RWPE2 (cell line): Measurements from ENCODE around the gene PLPP3.

Source experiments
- ATAC-seq: fragments of 200-7000 bp; cut with Tn5 transposase; 3 replicates; pipeline ENCODE4 v1.9.1; 2021; ENCODE audit warnings: low read depth
- DNase-seq: peaks from one replicate; pipeline ENCODE4 v3.0.0-alpha.2; 2020; ENCODE audit warnings: low spot score
- H3K27ac ChIP-seq: fragments of 450-650 bp; 2 replicates; pipeline ENCODE4 v1.5.1; 2017; ENCODE audit warnings: mild to moderate bottlenecking; ENCODE audit not compliant: poor library complexity, severe bottlenecking
- H3K27me3 ChIP-seq: fragments of 250-450 bp; sonication (Bioruptor Pico); 2 replicates; pipeline ENCODE4 v1.5.1; 2021; ENCODE audit warnings: mild to moderate bottlenecking, moderate library complexity; ENCODE audit not compliant: insufficient read depth, poor library complexity, severe bottlenecking
- H3K36me3 ChIP-seq: fragments of 250-450 bp; sonication (Bioruptor Pico); 2 replicates; pipeline ENCODE4 v1.5.1; 2020; ENCODE audit warnings: low read depth, mild to moderate bottlenecking, moderate library complexity
- H3K4me1 ChIP-seq: fragments of 250-450 bp; sonication (Bioruptor Pico); 2 replicates; pipeline ENCODE4 v1.5.1; 2021; ENCODE audit warnings: mild to moderate bottlenecking, moderate library complexity; ENCODE audit not compliant: insufficient read depth, poor library complexity, severe bottlenecking
- H3K4me3 ChIP-seq: fragments of 250-450 bp; sonication (Bioruptor Pico); 2 replicates; pipeline ENCODE4 v1.5.1; 2021; ENCODE audit warnings: mild to moderate bottlenecking, moderate library complexity; ENCODE audit not compliant: severe bottlenecking
- H3K9me3 ChIP-seq: fragments of 250-450 bp; sonication (Bioruptor Pico); 2 replicates; pipeline ENCODE4 v1.5.1; 2021; ENCODE audit warnings: mild to moderate bottlenecking, moderate library complexity; ENCODE audit not compliant: severe bottlenecking
- TF ChIP-seq, protein P1 (sequence below): fragments of 450-650 bp; IDR thresholded peaks from one replicate; pipeline ENCODE4 v1.5.1; 2017; ENCODE audit warnings: mild to moderate bottlenecking, moderate library complexity; ENCODE audit not compliant: poor library complexity, severe bottlenecking

The PLPP3 gene

DNA sequence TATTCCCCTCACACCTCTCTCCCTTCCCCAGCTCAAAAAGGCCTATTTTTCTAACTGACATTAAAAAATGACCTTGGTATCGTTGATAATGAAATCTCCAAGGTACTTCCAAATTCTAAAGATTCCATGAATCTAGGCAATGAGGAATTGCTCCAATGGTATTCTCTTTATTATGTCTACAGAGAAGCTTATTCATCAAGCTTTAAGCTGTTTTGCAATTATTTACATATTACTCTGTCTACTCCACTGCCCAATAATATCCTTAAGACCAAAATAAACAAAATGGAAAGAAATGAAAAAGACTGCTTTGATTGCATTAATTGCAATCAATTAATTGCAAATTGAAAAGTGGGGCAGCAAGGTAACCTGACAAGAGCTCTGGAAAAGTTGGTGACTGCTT is 7.9 kb downstream of the PLPP3 start:
- H3K9me3 ChIP-seq, result no peaks in the 10 kb centered on the region
- TF ChIP-seq, protein P1, sequence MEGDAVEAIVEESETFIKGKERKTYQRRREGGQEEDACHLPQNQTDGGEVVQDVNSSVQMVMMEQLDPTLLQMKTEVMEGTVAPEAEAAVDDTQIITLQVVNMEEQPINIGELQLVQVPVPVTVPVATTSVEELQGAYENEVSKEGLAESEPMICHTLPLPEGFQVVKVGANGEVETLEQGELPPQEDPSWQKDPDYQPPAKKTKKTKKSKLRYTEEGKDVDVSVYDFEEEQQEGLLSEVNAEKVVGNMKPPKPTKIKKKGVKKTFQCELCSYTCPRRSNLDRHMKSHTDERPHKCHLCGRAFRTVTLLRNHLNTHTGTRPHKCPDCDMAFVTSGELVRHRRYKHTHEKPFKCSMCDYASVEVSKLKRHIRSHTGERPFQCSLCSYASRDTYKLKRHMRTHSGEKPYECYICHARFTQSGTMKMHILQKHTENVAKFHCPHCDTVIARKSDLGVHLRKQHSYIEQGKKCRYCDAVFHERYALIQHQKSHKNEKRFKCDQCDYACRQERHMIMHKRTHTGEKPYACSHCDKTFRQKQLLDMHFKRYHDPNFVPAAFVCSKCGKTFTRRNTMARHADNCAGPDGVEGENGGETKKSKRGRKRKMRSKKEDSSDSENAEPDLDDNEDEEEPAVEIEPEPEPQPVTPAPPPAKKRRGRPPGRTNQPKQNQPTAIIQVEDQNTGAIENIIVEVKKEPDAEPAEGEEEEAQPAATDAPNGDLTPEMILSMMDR, result no peak
- H3K27me3 ChIP-seq, result no peaks in the 10 kb centered on the region
- DNase-seq, result no peak
- no peak overlapping the region for H3K4me3 ChIP-seq
- H3K4me1 ChIP-seq, result peaks cover 9% of the 10 kb centered on the region
- no peaks in the 10 kb centered on the region for H3K36me3 ChIP-seq
- no peak for ATAC-seq
- no peak overlapping the region for H3K27ac ChIP-seq

DNA sequence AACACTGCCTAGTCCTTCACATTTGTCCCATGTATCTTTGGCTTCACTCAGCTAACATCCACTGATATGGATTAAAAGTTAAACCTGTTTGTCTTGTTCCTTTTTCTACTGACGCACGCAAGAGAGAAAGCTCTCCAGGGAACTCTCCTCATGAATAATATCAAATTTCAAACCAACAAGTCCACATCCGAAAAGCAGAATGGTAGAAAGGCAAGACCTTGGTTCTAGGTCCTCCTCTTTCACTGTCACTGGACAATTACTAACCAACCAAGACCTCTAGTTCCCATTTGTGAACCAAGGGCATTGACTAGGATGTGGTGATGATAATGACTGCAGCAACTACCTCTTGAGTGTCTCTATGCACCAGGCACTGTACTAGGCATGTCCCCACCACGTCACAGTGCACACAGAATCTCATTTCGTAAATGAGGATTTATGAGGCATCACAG is 8.4 kb downstream of the PLPP3 start:
- Histone ChIP-seq H3K4me1 (peaks cover 9% of the 10 kb centered on the region), H3K36me3 (no peaks in the 10 kb centered on the region), H3K27ac (no peak overlapping the region), H3K4me3 (no peak overlapping the region), H3K27me3 (no peaks in the 10 kb centered on the region), H3K9me3 (no peaks in the 10 kb centered on the region)
- DNase-seq (no peak), ATAC-seq (no peak)
- TF ChIP-seq, protein P1, result no peak

DNA sequence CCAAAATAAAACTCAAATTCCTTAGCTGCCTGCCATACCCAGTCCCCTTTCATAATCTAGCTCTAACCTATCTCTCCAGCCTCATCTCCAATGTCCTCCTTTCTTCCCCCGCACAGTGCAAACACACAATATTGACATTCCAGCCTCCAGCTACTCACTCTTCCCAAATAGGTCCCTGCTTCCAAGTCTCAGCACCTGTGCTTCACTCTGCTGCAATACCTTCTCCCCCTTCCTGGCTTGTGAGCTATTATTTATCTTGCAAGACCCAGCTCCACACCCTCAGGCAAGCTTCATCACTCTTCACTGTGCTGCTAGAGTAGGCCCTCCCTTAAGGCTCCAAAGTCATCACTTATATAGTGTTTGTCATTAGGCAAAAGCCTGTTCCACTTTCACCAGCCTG is 9.7 kb downstream of the PLPP3 start:
- H3K27ac ChIP-seq, result no peak overlapping the region
- H3K27me3 ChIP-seq, result no peaks in the 10 kb centered on the region
- H3K9me3 ChIP-seq, result no peaks in the 10 kb centered on the region
- peaks cover 9% of the 10 kb centered on the region for H3K4me1 ChIP-seq
- no peak for DNase-seq
- TF ChIP-seq, protein P1, result no peak
- peak; percentile 80 for ATAC-seq
- no peaks in the 10 kb centered on the region for H3K36me3 ChIP-seq
- no peak overlapping the region for H3K4me3 ChIP-seq

DNA sequence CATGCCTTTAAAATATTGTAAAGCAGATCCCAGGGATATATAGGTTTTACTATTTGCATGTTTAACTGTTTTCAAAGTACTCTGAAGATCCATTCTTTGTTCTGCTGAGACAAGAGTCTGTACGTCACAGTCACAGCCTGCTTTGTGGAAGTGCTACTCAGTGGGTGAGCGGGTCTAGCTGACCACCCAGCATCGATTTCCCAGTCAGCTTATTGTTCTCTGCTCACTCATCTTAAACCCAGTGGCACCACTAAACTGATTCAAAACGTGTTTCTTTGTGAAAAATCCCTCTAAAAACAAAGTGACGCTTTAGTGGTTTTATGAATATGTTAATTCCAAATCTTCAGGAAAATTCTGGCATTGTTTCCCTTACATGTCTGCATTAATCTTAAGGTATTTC is 12.4 kb downstream of the PLPP3 start:
- Histone ChIP-seq H3K4me1 (no peaks in the 10 kb centered on the region), H3K27ac (no peak overlapping the region), H3K9me3 (no peaks in the 10 kb centered on the region), H3K36me3 (no peaks in the 10 kb centered on the region), H3K27me3 (no peaks in the 10 kb centered on the region), H3K4me3 (no peak overlapping the region)
- DNase-seq (no peak), ATAC-seq (no peak)
- TF ChIP-seq, protein P1, result no peak

DNA sequence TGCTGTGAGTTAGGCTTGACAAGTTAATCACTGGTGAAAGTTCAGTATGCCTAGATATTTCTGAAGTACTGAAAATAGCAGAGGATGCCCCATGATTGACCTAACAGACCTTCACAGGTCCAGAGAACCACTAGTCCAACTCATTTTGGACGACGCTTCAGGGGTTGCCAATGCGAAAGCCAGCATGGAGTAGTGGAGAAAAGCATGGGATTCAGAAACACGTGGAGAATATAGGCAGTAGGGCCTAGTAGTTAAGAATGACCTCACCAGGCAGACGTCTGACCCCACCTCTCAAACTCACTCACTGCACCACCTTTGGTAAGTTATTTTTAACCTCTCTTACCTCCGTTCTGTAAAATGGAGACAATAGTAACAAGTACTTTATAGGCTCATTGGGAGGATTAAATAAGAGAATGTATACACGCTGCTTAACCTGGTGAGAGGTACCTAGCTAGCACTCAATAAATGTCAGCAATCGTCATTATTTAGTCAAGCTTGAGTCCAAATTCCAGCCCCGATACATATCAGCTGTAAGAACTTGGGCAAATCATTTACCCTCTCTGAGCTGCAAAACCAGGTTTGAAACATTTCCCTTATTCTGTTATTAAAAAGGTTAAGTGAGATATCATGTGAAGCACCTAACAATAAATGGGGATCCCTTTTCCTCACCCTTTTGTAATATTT is 13.2 kb downstream of the PLPP3 start:
- Histone ChIP-seq H3K27ac (no peak overlapping the region), H3K27me3 (no peaks in the 10 kb centered on the region), H3K4me3 (no peak overlapping the region), H3K9me3 (no peaks in the 10 kb centered on the region), H3K4me1 (no peaks in the 10 kb centered on the region), H3K36me3 (no peaks in the 10 kb centered on the region)
- TF ChIP-seq, protein P1, result no peak
- ATAC-seq (no peak), DNase-seq (no peak)
